ENCODE data around the gene TMEM200A.

GRCh38 chr6:130371921-130372420 lies 6.2 kb downstream of the TMEM200A start:
- TF ChIP-seq CTCF (IDR thresholded peaks at IDR 0.05) (no peak), POLR2A (IDR thresholded peaks at IDR 0.05) (no peak)

All from body of pancreas (tissue), 4 donors.